Kidney (tissue), 14 donors: Measurements from ENCODE around the gene HCFC2. TPM values are rescaled to one million over a fixed set of nuclear protein-coding genes. Genes with fewer than 3 reads are reported as not detected.

Experiments
- DNase-seq, 5 donors: peaks; one replicate each; pipeline ENCODE4 v3.0.0-alpha.2; 2013 to 2020
- FAIRE-seq: peaks from 2 replicates; lab custom pipeline; 2012; peaks lifted over from hg19 to GRCh38; lab: Jason Lieb, UNC
- H3K27ac ChIP-seq, 2 donors: one replicate each; pipeline ENCODE4 v1.7.0; 2013; ENCODE audit warnings: low read depth in 2 of 2, low read length in 2 of 2, inconsistent platforms in 1 of 2
- H3K27me3 ChIP-seq: one replicate; pipeline ENCODE4 v1.7.1; 2013; ENCODE audit warnings: low read length, inconsistent platforms; ENCODE audit not compliant: control insufficient read depth, insufficient read depth
- H3K36me3 ChIP-seq, 3 donors: one replicate each; pipeline versions ENCODE4 v1.7.0 to v1.7.1; 2013; ENCODE audit warnings: low read length in 3 of 3, control low read depth in 1 of 3, inconsistent platforms in 1 of 3; ENCODE audit not compliant: insufficient read depth in 3 of 3, control insufficient read depth in 2 of 3
- H3K4me1 ChIP-seq, 3 donors: one replicate each; pipeline versions ENCODE4 v1.7.0 to v1.7.1; 2013; ENCODE audit warnings: low read length in 3 of 3, inconsistent platforms in 1 of 3, low read depth in 1 of 3; ENCODE audit not compliant: control insufficient read depth in 2 of 3, insufficient read depth in 2 of 3
- H3K4me3 ChIP-seq, 3 donors: one replicate each; pipeline versions ENCODE4 v1.7.0 to v1.8.1; 2013; ENCODE audit warnings: low read length in 3 of 3, control low read depth in 1 of 3, inconsistent platforms in 1 of 3
- H3K9ac ChIP-seq, 3 donors: one replicate each; pipeline versions ENCODE4 v1.7.0 to v1.7.1; 2013; ENCODE audit warnings: low read length in 3 of 3, control low read depth in 1 of 3, inconsistent platforms in 1 of 3
- H3K9me3 ChIP-seq, 3 donors: one replicate each; pipeline versions ENCODE4 v1.7.0 to v1.7.1; 2013; ENCODE audit warnings: low read length in 3 of 3, control low read depth in 1 of 3, inconsistent platforms in 1 of 3; ENCODE audit not compliant: control insufficient read depth in 2 of 3, insufficient read depth in 1 of 3
- intact Hi-C: fragments of 100-400 bp; cut with DNase I; formaldehyde crosslinking; loops from one replicate; pipeline ENCODE4 v1.11.1; 2022
- polyA plus RNA-seq: library from polyadenylated mRNA; stranded (reverse); fragments of 350-450 nt; fragmentation: Illumina TruSeq; extraction: RNeasy Lipid Tissue Mini Kit (QIAGEN cat#74804); gene quantifications from one replicate; pipeline ENCODE4 v1.2.3, GENCODE V29; 2014; ENCODE audit warnings: low read depth, low replicate concordance; ENCODE audit not compliant: insufficient read depth
- total RNA-seq: library from RNA; stranded (reverse); fragmentation: NEBNext Ultra II Directional; extraction: Animal tissue kit (Norgen Biotek cat#: 25700); gene quantifications from one replicate; pipeline ENCODE4 v1.2.1, GENCODE V29; 2021
- TF ChIP-seq, protein P1 (sequence below): IDR thresholded peaks from 3 replicates; pipeline ENCODE4 v1.5.1; 2012; ENCODE audit warnings: mild to moderate bottlenecking, moderate library complexity, borderline replicate concordance; ENCODE audit not compliant: insufficient read depth; ENCODE audit errors: extremely low read depth
- donor health status: control.
- donor health status: control.
- donor health status: control.
- donor health status: control.
- donor health status: control.
- donor health status: DM: yes; HTN: yes; CAD: no.
- donor health status: Normal renal cell carcinoma (clear cell type).

HCFC2 gene
- total and polyA plus RNA-seq, 2 donors from 2014 or later = 6.0 to 18.1 TPM

DNA sequence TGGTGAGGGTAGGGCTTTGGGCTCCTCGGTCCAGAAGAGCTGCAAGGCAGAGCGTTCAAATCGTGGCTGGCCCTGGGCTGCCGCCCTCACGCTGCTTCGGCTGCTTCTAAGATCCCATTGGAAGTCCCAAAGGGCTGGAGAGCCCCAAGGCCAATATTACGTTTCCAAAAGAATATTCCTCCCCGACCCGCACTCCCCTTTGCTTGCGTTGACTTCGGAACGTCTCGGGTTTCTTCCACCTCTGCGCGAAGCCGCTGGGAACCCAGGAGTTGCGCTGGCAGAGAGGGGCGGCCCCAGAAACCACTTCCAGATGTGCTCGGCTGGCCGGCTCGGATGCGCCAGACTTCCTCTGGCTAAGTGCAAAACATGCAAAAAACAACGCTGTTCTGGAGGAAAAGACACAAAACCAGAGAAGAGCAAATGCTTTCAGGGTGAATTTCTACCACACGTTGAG is 14.4 kb upstream of the HCFC2 start, which contains the start of gene GLT8D2:
Gene GLT8D2, minus strand, starts transcription at position 285 of the 454 bp plus-strand sequence. CDS start 30,539 bp downstream, outside the sequence.
- Histone ChIP-seq H3K9me3 (no peaks in the 10 kb centered on the region), H3K4me3 (peak within 1 kb of the TSS; percentile 58 to 63 (median 63)), H3K27me3 (no peaks in the 10 kb centered on the region), H3K27ac (peak within 1 kb of the TSS in 1 of 2 donors; percentile 49), H3K9ac (peak within 1 kb of the TSS; percentile 4 to 25 (median 17)), H3K36me3 (no peaks in the 10 kb centered on the region), H3K4me1 (peaks cover 0 to 3% (median 0%) of the 10 kb centered on the region in 3 donors)
- intact Hi-C loops = no loop called here
- TF ChIP-seq, protein P1, sequence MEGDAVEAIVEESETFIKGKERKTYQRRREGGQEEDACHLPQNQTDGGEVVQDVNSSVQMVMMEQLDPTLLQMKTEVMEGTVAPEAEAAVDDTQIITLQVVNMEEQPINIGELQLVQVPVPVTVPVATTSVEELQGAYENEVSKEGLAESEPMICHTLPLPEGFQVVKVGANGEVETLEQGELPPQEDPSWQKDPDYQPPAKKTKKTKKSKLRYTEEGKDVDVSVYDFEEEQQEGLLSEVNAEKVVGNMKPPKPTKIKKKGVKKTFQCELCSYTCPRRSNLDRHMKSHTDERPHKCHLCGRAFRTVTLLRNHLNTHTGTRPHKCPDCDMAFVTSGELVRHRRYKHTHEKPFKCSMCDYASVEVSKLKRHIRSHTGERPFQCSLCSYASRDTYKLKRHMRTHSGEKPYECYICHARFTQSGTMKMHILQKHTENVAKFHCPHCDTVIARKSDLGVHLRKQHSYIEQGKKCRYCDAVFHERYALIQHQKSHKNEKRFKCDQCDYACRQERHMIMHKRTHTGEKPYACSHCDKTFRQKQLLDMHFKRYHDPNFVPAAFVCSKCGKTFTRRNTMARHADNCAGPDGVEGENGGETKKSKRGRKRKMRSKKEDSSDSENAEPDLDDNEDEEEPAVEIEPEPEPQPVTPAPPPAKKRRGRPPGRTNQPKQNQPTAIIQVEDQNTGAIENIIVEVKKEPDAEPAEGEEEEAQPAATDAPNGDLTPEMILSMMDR = no peak
- DNase-seq (peak; percentile 56 to 81 (median 78)), FAIRE-seq (no peak)

GRCh38 chr12:104050436-104050835 is 13.9 kb upstream of the HCFC2 start:
- DNase-seq (no peak), FAIRE-seq (no peak)
- intact Hi-C loops = no loop called here

DNA sequence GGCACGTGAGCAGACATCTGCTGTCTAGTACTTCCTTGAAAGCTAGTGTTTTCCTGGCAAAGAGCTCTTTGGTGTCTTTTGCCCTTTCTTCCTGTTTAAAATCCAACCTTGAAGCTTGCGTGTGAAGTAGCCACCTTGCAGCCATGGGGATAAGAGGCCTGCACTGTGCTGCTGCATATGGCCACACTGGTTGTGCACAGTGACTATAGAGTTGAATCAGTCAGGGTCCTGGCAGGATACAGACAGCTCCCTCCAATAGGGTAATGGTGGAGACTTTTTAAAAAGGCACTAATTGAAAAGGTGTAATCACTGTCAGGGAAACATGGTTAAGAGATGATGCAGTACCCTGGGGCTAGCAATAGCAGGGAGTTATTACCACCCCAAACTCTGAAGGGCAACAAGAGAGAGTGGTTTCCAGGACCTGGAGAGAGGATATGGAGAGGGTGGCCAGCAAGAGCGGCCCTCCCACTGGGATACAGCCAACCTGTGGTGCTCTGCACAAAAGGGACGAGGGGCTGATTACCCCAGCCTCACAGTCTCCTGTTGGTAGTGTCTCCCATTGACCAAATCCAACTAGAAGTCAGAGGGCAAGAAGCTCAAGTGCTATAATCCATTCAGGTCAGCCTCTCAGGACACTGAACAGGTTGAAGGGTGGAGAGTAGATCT is 9.5 kb upstream of the HCFC2 start:
- no peak overlapping the region for H3K9ac ChIP-seq
- DNase-seq = no peak
- no peaks in the 10 kb centered on the region for H3K27me3 ChIP-seq
- no peak overlapping the region for H3K4me3 ChIP-seq
- peaks cover 0 to 2% (median 0%) of the 10 kb centered on the region in 3 donors for H3K4me1 ChIP-seq
- no peak overlapping the region for H3K27ac ChIP-seq
- intact Hi-C loops = no loop called here
- no peaks in the 10 kb centered on the region for H3K9me3 ChIP-seq
- FAIRE-seq = no peak
- TF ChIP-seq, protein P1 = no peak
- no peaks in the 10 kb centered on the region for H3K36me3 ChIP-seq

More at GRCh38 chr12:104050436-104050835, 13.9 kb upstream of the HCFC2 start:
- no peak overlapping the region for H3K27ac ChIP-seq
- no peaks in the 10 kb centered on the region for H3K9me3 ChIP-seq
- H3K9ac ChIP-seq = no peak overlapping the region
- peak overlapping the region; percentile 35 to 63 (median 58) for H3K4me3 ChIP-seq
- TF ChIP-seq, protein P1 = no peak
- H3K4me1 ChIP-seq = peaks cover 0 to 3% (median 0%) of the 10 kb centered on the region in 3 donors
- H3K27me3 ChIP-seq = no peaks in the 10 kb centered on the region
- H3K36me3 ChIP-seq = no peaks in the 10 kb centered on the region
